NCI-H345 treated with DMSO at 0.1 percent for 48 hours (cell line): ENCODE measurements around the gene AFF3.
"Not testable (repeated sequence)": the region's sequence is repeated elsewhere in the genome, so short reads cannot be mapped to it uniquely, and the experiment has no call there.

Experiments used
- DNase-seq: peaks from one replicate; lab custom pipeline; 2025; ENCODE audit not compliant: unreplicated experiment; lab: John Stamatoyannopoulos, UW

The AFF3 gene, protein sequence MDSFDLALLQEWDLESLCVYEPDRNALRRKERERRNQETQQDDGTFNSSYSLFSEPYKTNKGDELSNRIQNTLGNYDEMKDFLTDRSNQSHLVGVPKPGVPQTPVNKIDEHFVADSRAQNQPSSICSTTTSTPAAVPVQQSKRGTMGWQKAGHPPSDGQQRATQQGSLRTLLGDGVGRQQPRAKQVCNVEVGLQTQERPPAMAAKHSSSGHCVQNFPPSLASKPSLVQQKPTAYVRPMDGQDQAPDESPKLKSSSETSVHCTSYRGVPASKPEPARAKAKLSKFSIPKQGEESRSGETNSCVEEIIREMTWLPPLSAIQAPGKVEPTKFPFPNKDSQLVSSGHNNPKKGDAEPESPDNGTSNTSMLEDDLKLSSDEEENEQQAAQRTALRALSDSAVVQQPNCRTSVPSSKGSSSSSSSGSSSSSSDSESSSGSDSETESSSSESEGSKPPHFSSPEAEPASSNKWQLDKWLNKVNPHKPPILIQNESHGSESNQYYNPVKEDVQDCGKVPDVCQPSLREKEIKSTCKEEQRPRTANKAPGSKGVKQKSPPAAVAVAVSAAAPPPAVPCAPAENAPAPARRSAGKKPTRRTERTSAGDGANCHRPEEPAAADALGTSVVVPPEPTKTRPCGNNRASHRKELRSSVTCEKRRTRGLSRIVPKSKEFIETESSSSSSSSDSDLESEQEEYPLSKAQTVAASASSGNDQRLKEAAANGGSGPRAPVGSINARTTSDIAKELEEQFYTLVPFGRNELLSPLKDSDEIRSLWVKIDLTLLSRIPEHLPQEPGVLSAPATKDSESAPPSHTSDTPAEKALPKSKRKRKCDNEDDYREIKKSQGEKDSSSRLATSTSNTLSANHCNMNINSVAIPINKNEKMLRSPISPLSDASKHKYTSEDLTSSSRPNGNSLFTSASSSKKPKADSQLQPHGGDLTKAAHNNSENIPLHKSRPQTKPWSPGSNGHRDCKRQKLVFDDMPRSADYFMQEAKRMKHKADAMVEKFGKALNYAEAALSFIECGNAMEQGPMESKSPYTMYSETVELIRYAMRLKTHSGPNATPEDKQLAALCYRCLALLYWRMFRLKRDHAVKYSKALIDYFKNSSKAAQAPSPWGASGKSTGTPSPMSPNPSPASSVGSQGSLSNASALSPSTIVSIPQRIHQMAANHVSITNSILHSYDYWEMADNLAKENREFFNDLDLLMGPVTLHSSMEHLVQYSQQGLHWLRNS (N-terminal part only)

GRCh38 chr2:100142393-100142792, at the start of gene AFF3:
AFF3 (minus strand) TSS chr2:100142590; CDS start chr2:100104454, 38,136 bp downstream.
- no peak for DNase-seq

DNA sequence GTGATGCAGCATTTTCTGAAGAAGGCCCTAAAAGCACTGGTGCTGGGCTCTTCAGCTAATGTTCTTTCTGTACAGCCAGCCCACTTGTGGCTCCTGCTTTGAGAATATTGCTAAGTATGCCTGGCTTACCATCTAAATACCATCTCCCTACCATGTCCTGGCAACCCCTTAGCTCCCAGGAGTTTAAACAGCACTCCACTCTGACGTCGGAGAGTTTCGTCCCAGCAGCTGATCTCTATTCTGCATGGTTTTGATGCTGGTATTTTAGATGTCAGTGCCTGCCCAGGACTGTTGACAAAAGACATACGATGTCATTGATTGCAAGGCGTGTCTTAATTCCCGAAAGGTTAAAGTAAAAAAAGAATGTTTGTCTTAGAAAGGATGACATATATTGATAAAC, 47.0 kb upstream of the AFF3 start:
- DNase-seq, result no peak

- no peak for DNase-seq
These were observed 45.9 kb upstream of the AFF3 start for GRCh38 chr2:100188326-100188725.

DNA sequence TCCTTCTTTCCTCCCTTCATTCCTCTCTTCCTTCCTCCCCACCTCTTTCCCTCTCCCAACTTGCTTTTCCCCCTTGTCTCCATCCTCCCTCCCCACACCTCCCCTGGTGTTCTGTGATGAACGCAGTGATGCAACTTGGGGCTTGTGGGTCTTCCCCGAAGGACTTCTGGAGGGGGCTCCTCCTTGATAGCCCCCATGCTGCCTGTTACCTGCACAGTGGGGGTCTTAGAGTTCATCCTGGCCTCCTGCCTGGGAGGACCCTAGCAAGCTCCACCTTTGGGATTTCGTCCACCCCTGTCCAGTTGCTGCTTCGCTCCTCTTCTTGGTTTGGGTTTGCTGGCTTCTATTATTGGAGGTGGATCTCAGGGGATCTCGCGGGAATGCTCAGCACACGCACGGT, 43.7 kb upstream of the AFF3 start:
- no peak for DNase-seq

DNA sequence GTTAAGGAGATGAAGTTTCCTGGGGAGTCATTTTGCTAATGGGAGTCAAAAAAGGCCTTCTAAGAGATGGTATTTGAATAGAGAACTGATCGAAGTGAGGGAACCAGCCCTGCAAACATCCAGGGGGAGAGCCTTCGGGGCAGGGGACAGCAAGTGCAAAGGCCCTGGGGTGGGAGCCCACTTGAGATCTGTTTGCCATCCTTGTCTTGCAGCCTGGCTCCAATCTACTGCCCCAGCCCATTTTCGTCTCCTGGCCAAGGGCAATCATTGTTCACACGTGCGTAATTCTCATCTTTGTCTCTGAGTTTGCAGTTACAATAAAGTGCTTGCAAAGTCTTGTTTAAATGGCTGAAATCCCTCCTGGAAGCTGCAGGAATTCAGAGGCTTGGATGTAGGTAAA, 43.1 kb upstream of the AFF3 start:
- no peak for DNase-seq

GRCh38 chr2:100185105-100185504, 42.7 kb upstream of the AFF3 start:
- no peak for DNase-seq

GRCh38 chr2:100184055-100184737, 41.8 kb upstream of the AFF3 start:
- DNase-seq, result no peak

DNA sequence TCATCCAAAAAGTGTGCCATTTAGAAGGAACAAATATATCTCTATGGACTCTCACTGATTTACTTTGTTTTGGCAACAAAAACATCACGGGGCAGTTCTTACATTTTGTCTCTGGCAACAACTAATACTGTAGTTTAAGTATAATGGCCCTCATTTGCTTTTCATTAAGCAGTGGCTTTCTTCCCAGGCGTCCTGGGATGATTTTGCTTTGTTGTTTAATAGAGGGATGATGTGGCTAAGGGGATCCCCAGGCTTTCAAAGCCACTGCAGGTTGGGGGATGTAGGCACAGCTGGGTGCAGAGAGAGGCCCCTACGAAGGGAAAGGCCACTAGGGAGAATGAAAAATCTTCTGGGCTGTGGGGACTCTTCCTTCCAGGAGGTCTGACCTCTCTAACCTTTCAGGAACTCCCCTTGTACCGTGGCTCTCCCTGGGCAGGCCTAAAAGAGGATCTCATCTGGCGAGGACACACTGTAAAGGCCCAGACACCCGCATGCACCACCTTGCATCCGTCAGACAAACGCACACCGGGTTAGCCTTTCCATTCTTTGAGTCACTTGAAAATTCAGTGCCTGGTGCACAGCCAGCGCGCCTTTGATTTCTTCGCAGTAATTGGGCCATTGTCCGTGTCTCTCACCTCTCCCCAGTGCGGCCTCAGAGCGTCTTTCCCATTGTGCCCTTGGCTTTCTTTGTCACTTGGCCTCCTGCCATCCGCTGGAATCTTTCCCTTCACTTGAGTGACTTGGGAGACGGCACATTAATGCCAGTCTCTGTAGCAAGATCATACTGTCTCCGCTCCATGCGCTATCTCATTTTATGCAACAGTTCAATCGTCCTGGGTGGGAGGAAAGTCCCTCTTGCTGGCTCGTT, 40.3 kb upstream of the AFF3 start:
- no peak for DNase-seq

GRCh38 chr2:100180503-100180902, 38.1 kb upstream of the AFF3 start:
- DNase-seq, result no peak

- no peak for DNase-seq
These were observed 37.4 kb upstream of the AFF3 start for GRCh38 chr2:100179806-100180205.

DNA sequence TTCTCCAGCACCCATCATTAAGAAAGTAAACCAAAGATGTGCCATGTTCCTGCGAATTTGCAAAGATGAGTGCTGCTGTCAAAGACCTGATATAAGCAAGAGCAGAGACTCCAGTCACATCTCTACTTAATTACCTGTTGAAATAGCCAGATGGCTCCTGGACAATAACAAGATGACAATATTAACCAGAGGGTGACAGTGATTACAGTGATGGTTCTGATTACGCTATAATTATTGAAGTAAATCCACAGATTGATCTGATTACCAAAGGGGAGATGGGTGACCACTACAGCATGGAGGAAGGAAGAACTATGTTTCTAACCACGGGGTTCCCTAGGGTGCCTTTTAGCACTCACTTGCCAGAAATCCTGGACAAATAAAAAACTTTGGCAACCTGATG, 36.5 kb upstream of the AFF3 start:
- no peak for DNase-seq

DNA sequence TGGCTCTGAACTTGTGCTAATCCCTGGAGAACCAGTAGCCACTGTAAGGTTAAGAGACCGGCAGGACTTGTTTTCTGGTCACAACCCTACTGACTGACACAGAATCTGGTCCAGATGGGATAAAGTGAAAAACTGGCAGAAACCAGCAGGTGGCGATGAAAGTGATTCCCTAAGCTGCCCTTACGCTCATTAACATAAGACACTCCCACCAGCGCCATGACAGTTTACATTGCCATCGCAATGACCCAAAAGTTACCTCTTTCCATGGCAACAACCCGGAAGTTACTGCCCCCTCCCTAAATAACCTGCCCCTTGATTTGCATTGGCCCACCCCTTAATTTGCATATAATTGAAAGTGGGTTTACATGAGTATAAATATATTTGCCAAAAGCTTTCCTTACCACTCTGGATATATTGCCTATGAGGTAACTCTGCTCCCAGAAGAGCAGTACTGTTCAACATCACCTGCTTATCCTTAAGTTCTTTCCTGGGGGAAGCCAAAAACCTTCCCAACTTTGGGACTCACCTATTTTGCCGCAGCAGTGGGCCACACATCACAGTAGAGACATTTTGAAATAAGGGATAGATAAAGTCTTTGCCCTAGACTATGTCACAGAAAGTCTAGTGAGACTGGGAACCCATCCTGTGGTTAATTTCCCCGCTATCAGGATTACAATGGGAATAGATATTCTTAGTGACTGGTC, 35.8 kb upstream of the AFF3 start:
- no peak for DNase-seq

DNA sequence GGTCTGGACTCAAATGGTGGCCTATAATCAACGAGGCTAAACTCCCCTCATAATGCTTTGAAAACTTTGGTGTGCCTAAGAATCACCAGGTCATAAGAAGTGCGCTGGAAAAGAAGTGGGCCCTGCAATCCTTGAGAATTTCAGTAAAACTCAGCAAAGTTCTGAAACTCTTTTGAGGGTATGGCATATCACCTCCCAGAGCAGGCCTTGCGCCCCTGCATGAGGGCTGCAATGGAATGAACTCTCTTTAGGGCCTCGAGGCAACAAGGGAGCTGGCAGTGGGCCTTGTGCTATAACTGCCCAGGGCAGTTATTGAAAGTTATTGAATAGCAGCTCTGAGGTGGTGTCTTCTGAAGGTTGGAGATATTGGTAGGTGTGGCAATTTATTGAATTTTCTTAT, 34.5 kb upstream of the AFF3 start:
- no peak for DNase-seq

- DNase-seq, result no peak
These were observed 31.6 kb upstream of the AFF3 start for GRCh38 chr2:100174026-100174431.

GRCh38 chr2:100166701-100167100, 24.3 kb upstream of the AFF3 start:
- no peak for DNase-seq

DNA sequence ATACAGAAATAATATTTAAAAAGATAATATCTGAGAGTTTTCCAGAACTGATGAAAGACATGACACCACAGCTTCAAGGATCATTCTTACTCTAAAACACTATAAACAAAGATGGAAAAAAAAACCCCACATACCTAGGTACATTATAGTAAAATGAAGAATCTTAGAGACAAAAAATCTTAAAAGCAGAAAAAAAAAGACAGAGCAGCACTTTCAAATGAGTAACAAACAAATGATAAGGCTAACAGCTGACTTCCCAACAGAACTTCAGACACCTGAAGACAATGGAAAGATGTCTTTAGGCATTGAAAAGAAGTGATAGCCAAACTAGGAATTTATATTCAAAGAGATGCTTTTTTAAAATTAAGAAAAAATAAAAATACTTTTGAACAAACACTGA, 21.2 kb upstream of the AFF3 start:
- DNase-seq, result no peak

DNA sequence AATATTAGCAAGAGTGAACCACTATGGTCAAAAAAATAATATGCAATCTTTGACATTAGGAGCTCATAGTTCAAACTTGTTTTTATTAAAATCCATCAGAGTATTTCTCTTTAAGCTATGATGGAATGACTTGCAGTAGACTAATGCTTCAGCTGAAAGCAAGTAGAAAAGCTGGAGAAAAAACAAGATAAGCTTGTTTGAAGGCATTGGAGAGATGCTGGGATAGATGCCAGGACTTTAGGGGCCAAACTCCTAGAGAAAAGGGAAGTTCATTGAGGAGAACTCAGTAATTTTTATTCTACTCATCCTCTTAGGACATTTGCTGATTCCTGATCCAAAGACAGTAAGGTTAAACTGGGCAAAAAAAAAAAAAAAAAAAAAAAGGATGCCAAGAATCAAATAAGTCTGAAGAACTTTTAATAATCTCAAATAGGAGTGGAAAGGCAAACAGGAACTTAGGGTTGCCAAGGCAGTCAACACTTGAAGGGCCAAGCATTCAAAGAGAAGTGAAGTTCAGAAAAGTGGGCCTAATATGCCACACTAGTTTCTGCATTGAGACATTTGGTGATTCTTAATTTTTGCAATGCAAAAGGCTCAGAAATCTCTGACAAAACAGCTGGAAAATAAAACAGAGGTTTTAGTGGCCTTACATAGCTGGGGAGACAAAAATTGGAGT, 19.7 kb upstream of the AFF3 start:
- no peak for DNase-seq

DNA sequence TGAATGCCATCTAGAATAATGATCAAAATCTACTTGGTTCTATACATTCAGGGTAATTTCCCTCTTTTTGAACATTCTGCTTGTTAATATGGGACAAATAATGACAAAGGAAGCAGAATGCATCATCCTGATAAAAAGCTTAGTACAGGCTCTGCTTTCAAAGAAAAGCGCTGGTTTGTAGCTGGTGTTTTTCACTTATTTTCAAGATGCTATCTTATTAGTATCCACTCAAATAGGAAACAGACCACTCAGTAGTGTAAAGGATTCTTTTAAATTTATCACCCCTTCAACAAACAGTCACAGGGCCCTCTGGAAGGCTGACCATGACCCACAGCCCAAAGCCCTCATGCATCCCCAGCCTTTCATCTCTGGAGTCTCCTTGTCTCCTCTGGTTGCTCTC, 18.0 kb upstream of the AFF3 start:
- no peak for DNase-seq

- DNase-seq, result not testable (repeated sequence)
These were observed 9.4 kb upstream of the AFF3 start for GRCh38 chr2:100151832-100152231.
